GM12872 (cell line): ENCODE measurements around the gene GAST.

Experiments
- TF ChIP-seq, protein P1 (sequence below): IDR thresholded peaks from 3 replicates; pipeline ENCODE4 v1.5.1; 2011; ENCODE audit warnings: low read depth, mild to moderate bottlenecking, low read length, moderate library complexity; ENCODE audit not compliant: insufficient read depth

GAST gene

DNA sequence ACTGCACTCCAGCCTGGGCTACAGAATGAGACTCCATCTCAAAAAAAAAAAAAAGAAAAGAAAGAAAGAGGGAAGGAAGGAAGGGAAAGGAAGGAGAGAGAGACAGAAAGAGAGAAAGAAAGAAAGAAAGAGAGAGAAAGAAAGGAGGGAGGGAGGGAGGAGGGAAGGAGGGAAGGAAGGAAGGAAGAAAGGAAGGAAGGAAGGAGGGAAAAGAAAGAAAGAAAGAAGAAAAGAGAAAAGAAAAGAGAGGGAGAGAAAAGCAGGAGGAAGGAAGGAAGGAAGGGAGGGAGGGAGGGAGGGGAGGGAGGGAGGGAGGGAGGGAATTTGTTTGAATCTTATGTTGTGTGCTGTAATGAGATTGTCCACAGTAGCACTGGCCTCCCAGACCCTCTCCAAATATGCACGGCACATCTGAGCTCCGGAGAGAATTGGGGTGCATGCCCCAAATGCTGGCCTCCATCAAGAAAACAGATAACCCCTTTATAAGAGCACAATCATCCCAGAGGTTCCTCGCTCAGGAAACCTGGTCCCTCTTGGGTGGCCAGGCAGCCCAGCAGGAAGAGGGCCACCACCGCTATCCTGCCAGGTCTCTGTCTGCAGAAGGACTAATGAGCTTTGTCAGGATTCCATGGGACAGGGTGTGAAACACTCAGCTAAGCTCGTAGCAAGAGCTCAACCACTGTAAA, 32.2 kb upstream of the GAST start:
- TF ChIP-seq, protein P1, sequence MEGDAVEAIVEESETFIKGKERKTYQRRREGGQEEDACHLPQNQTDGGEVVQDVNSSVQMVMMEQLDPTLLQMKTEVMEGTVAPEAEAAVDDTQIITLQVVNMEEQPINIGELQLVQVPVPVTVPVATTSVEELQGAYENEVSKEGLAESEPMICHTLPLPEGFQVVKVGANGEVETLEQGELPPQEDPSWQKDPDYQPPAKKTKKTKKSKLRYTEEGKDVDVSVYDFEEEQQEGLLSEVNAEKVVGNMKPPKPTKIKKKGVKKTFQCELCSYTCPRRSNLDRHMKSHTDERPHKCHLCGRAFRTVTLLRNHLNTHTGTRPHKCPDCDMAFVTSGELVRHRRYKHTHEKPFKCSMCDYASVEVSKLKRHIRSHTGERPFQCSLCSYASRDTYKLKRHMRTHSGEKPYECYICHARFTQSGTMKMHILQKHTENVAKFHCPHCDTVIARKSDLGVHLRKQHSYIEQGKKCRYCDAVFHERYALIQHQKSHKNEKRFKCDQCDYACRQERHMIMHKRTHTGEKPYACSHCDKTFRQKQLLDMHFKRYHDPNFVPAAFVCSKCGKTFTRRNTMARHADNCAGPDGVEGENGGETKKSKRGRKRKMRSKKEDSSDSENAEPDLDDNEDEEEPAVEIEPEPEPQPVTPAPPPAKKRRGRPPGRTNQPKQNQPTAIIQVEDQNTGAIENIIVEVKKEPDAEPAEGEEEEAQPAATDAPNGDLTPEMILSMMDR: no peak

DNA sequence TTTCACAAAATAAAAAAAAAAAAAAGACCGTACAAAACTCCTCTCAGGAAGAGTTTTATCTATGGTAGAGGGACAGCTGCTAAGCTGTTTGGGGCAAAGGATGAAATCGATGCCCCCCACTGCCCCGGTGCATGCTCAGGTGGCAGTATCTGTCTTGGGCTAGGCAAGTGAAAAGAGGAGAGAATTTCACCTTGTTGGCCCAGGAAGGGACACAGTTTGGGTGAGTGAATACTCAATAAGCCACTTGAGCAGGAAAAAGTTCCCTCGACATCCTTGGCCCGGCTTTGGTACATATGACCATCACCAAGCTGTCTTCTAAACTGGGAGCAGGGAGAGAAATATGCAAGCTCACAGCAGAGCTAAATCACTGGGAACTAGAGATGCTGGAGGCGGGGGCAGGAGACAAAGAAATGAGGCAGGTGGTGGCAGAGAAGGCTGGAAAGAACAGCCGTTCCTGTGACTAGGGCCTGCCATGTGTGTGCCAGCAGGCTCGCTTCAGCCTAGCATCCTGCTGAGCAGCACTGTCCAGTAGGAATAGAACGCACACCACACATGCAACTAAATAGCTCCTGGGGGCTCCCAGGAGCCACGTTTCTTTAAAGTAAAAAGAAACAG, 31.6 kb upstream of the GAST start:
- TF ChIP-seq, protein P1: no peak

GRCh38 chr17:41681776-41682175, 30.4 kb upstream of the GAST start:
- TF ChIP-seq, protein P1: no peak

DNA sequence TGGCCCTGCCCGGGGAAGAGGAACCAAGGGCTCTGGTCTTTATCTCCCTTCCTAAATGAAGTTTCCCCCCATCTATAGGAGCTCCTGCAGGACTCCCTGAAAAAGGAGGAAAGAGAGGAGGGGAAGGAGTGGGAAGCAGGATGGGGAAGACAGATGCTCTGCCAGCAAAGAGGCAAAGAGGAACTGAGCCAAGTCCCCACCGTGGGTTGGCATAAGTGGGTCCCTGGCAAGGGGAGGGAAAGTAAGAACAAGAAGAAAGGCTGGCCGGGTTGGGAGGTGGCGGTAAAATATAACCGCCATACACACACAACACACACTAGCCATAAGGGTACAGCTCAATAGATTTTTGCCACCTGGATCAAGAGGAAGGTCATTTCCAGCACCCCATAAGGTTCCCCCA, 29.5 kb upstream of the GAST start:
- TF ChIP-seq, protein P1: no peak

- TF ChIP-seq, protein P1: no peak
These were observed 28.6 kb upstream of the GAST start for GRCh38 chr17:41683441-41684007.

- TF ChIP-seq, protein P1: no peak
These were observed 28.1 kb upstream of the GAST start for GRCh38 chr17:41684035-41684434.

- TF ChIP-seq, protein P1: no peak
These were observed 25.9 kb upstream of the GAST start for GRCh38 chr17:41686281-41686680.
